Measurements from ENCODE around the gene IL4. TPM values are rescaled to one million over a fixed set of nuclear protein-coding genes. Genes with fewer than 3 reads are reported as not detected.

Gene IL4
- total RNA-seq, 2 experiments from 2014 or later, result 0.53 to 2.5 TPM

GRCh38 chr5:132646583-132647266 lies 27.1 kb upstream of the IL4 start:
- H3K9me3 Mint-ChIP-seq (ENCODE audit: low read depth), result peaks cover 12% of the 10 kb centered on the region
- H3K27ac Mint-ChIP-seq, result no peak overlapping the region
- no peak for ATAC-seq
- CTCF ChIA-PET, result interaction anchor here (1.5 kb wide), 1 partner anchor 17 kb away, joined by 4 read pairs; no protein-coding TSS in a partner anchor
- no peak overlapping the region for H3K4me3 Mint-ChIP-seq
- H3K27me3 Mint-ChIP-seq, result no peaks in the 10 kb centered on the region
- peaks cover 65% of the 10 kb centered on the region for H3K36me3 Mint-ChIP-seq
- peaks cover 26% of the 10 kb centered on the region for H3K4me1 Mint-ChIP-seq
- no peak for DNase-seq

GRCh38 chr5:132647473-132647872 lies 26.3 kb upstream of the IL4 start:
- CTCF ChIA-PET, result interaction anchor here (1.5 kb wide), 1 partner anchor 17 kb away, joined by 4 read pairs; no protein-coding TSS in a partner anchor
- H3K36me3 Mint-ChIP-seq, result peaks cover 60% of the 10 kb centered on the region
- H3K27me3 Mint-ChIP-seq, result no peaks in the 10 kb centered on the region
- H3K27ac Mint-ChIP-seq, result no peak overlapping the region
- H3K9me3 Mint-ChIP-seq (ENCODE audit: low read depth), result peaks cover 12% of the 10 kb centered on the region
- peaks cover 20% of the 10 kb centered on the region for H3K4me1 Mint-ChIP-seq
- H3K4me3 Mint-ChIP-seq, result no peak overlapping the region
- ATAC-seq (no peak), DNase-seq (no peak)

- Mint-ChIP-seq H3K27me3 (peaks cover under 1% of the 10 kb centered on the region), H3K4me1 (peaks cover 11% of the 10 kb centered on the region), H3K9me3 (ENCODE audit: low read depth) (peaks cover 12% of the 10 kb centered on the region), H3K27ac (no peak overlapping the region), H3K36me3 (peaks cover 51% of the 10 kb centered on the region), H3K4me3 (no peak overlapping the region)
- CTCF ChIA-PET, result interaction anchor here (1.4 to 1.5 kb wide), 3 partner anchors 10 to 172 kb away, joined by 3 to 4 read pairs (median 3); no protein-coding TSS in a partner anchor
- DNase-seq, result no peak
- ATAC-seq, result no peak
Observed at GRCh38 chr5:132648355-132648754, 25.4 kb upstream of the IL4 start.

GRCh38 chr5:132651838-132652469 lies 21.8 kb upstream of the IL4 start:
- H3K9me3 Mint-ChIP-seq (ENCODE audit: low read depth), result peaks cover 12% of the 10 kb centered on the region
- no peak for ATAC-seq

GRCh38 chr5:132653716-132654115 lies 20.1 kb upstream of the IL4 start:
- no peak overlapping the region for H3K4me3 Mint-ChIP-seq
- no peak overlapping the region for H3K27ac Mint-ChIP-seq
- ATAC-seq (no peak), DNase-seq (no peak)
- CTCF ChIA-PET, result no interaction called here
- H3K27me3 Mint-ChIP-seq, result peaks cover 15% of the 10 kb centered on the region
- H3K4me1 Mint-ChIP-seq, result peaks cover 26% of the 10 kb centered on the region
- peaks cover 12% of the 10 kb centered on the region for H3K36me3 Mint-ChIP-seq
- peaks cover 1% of the 10 kb centered on the region for H3K9me3 Mint-ChIP-seq (ENCODE audit: low read depth)

More at GRCh38 chr5:132651838-132652469, 21.8 kb upstream of the IL4 start:
- H3K36me3 Mint-ChIP-seq, result peaks cover 28% of the 10 kb centered on the region
- DNase-seq, result no peak
- CTCF ChIA-PET, result no interaction called here
- peaks cover 15% of the 10 kb centered on the region for H3K27me3 Mint-ChIP-seq
- H3K4me1 Mint-ChIP-seq, result peaks cover 14% of the 10 kb centered on the region
- no peak overlapping the region for H3K4me3 Mint-ChIP-seq
- no peak overlapping the region for H3K27ac Mint-ChIP-seq

GRCh38 chr5:132655821-132656773 lies 17.7 kb upstream of the IL4 start:
- Mint-ChIP-seq H3K36me3 (peaks cover 1% of the 10 kb centered on the region), H3K27ac (peak overlapping the region; percentile 69), H3K4me3 (peak overlapping the region; percentile 39), H3K4me1 (peaks cover 33% of the 10 kb centered on the region), H3K27me3 (peaks cover 15% of the 10 kb centered on the region), H3K9me3 (ENCODE audit: low read depth) (no peaks in the 10 kb centered on the region)
- DNase-seq, result peak; percentile 61
- peak; percentile 57 for ATAC-seq
- CTCF ChIA-PET, result no interaction called here

- CTCF ChIA-PET, result no interaction called here
- peak; percentile 35 for ATAC-seq
- Mint-ChIP-seq H3K27ac (peak overlapping the region; percentile 69), H3K36me3 (peaks cover 1% of the 10 kb centered on the region), H3K27me3 (peaks cover 15% of the 10 kb centered on the region), H3K4me3 (peak overlapping the region; percentile 39), H3K9me3 (ENCODE audit: low read depth) (no peaks in the 10 kb centered on the region), H3K4me1 (peaks cover 41% of the 10 kb centered on the region)
- no peak for DNase-seq
Observed at GRCh38 chr5:132656774-132657355, 16.9 kb upstream of the IL4 start.

- Mint-ChIP-seq H3K9me3 (ENCODE audit: low read depth) (no peaks in the 10 kb centered on the region), H3K36me3 (no peaks in the 10 kb centered on the region), H3K4me1 (peaks cover 50% of the 10 kb centered on the region), H3K27me3 (peaks cover 15% of the 10 kb centered on the region), H3K4me3 (peak within 1 kb of the TSS; percentile 39), H3K27ac (peak within 1 kb of the TSS; percentile 69)
- DNase-seq, result no peak
- no peak for ATAC-seq
- CTCF ChIA-PET, result interaction anchor here (0.9 to 1.5 kb wide), 3 partner anchors 60 to 162 kb away, joined by 3 to 4 read pairs (median 3); no protein-coding TSS in a partner anchor
Observed at GRCh38 chr5:132657676-132658380, 16.0 kb upstream of the IL4 start, which contains the start of gene IL13. Gene IL13, plus strand, starts transcription at chr5:132658173. Its CDS starts 14 bp downstream, at chr5:132658187.

GRCh38 chr5:132658381-132659302 lies 15.1 kb upstream of the IL4 start:
- Mint-ChIP-seq H3K9me3 (ENCODE audit: low read depth) (no peaks in the 10 kb centered on the region), H3K36me3 (no peaks in the 10 kb centered on the region), H3K27me3 (peaks cover 12% of the 10 kb centered on the region), H3K4me3 (no peak overlapping the region), H3K27ac (no peak overlapping the region), H3K4me1 (peaks cover 58% of the 10 kb centered on the region)
- CTCF ChIA-PET, result interaction anchor here (0.9 to 1.6 kb wide), 5 partner anchors 21 to 178 kb away, joined by 3 to 4 read pairs (median 3); no protein-coding TSS in a partner anchor
- DNase-seq, result no peak
- no peak for ATAC-seq

- H3K9me3 Mint-ChIP-seq (ENCODE audit: low read depth), result no peaks in the 10 kb centered on the region
- CTCF ChIA-PET, result interaction anchor here (1.3 to 4.2 kb wide), 5 partner anchors 14 to 133 kb away, joined by 3 to 15 read pairs (median 4); no protein-coding TSS in a partner anchor
- H3K4me1 Mint-ChIP-seq, result peaks cover 65% of the 10 kb centered on the region
- H3K4me3 Mint-ChIP-seq, result no peak overlapping the region
- H3K36me3 Mint-ChIP-seq, result no peaks in the 10 kb centered on the region
- peaks cover 4% of the 10 kb centered on the region for H3K27me3 Mint-ChIP-seq
- H3K27ac Mint-ChIP-seq, result no peak overlapping the region
- DNase-seq (no peak), ATAC-seq (no peak)
Observed at GRCh38 chr5:132659598-132660493, 13.9 kb upstream of the IL4 start.

All from activated CD8-positive, alpha-beta memory T cell treated with anti-CD3 and anti-CD28 coated beads, Interleukin-2, amount 10 ng/mL, durations not matched to agents 7 days and 5 days (primary cell).